Osteocyte (in vitro differentiated cells): Measurements from ENCODE around the gene PHACTR2. TPM values are rescaled to one million over a fixed set of nuclear protein-coding genes. Genes with fewer than 3 reads are reported as not detected.

Source experiments
- DNase-seq: peaks from one replicate; pipeline ENCODE4 v3.0.0; 2021; ENCODE audit warnings: mixed read lengths; ENCODE audit not compliant: unreplicated experiment; ENCODE audit errors: extremely low spot score
- H3K27ac Mint-ChIP-seq: one replicate; pipeline ENCODE4 v1.8.0; 2021; ENCODE audit warnings: mild to moderate bottlenecking, mixed read lengths; ENCODE audit not compliant: unreplicated experiment
- H3K27me3 Mint-ChIP-seq: one replicate; pipeline ENCODE4 v1.8.0; 2021; ENCODE audit warnings: mixed read lengths; ENCODE audit not compliant: unreplicated experiment
- H3K36me3 Mint-ChIP-seq: one replicate; pipeline ENCODE4 v1.8.0; 2021; ENCODE audit warnings: mixed read lengths; ENCODE audit not compliant: unreplicated experiment
- H3K4me1 Mint-ChIP-seq: one replicate; pipeline ENCODE4 v1.8.0; 2021; ENCODE audit warnings: mixed read lengths; ENCODE audit not compliant: unreplicated experiment
- H3K4me3 Mint-ChIP-seq: one replicate; pipeline ENCODE4 v1.8.0; 2021; ENCODE audit warnings: mild to moderate bottlenecking, moderate library complexity, mixed read lengths; ENCODE audit not compliant: unreplicated experiment
- H3K9me3 Mint-ChIP-seq: one replicate; pipeline ENCODE4 v1.8.0; 2021; ENCODE audit warnings: mixed read lengths; ENCODE audit not compliant: unreplicated experiment
- total RNA-seq: library from RNA; stranded (reverse); gene quantifications from 2 replicates; pipeline ENCODE4 v1.2.1, GENCODE V29; 2021
- TF ChIP-seq, protein P1 (sequence below): fragments of 200-600 bp; sonication (generic); IDR thresholded peaks from 2 replicates; pipeline ENCODE4 v1.5.0; 2021; ENCODE audit warnings: antibody characterized with exemption, mild to moderate bottlenecking, moderate library complexity

Gene PHACTR2
- total RNA-seq, 1 donor from 2014 or later, result 312 TPM

DNA sequence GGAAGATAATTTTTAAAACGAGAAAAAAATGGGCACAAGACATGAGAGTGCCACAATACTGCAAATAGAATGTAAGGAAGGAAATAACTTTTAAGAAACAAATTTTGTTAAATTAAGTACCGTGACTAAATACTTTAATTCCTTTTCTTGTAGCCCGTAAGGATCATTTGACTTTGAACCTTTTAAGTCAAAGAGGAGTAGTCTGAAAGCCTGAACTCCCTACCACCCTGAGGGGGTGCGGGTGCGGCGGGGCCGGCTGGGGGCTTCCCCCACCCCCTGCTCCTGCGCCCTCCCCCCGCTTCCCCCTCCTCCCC, 231 bp upstream of the PHACTR2 start:
- Mint-ChIP-seq H3K27ac (peak overlapping the region; percentile 74), H3K4me1 (peaks cover 76% of the 10 kb centered on the region), H3K36me3 (peaks cover 16% of the 10 kb centered on the region)

DNA sequence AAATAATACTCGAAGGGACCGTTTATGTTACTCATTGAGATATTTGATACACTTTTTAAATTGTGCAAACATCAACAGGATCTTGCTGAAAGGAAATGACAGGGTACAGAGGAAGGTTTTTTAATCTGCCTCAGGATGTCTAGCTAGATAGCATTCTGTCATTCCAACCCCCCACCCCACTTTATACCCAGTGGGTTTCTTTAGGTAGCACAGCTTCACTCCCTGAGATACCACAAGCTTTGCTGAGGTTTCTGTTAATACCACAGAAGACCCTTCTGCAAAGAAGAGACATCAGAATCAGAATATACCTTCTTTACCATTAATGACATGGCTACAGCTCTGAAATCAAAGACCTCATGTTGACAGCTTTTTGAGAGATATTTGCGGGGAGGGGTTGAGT, 1.3 kb downstream of the PHACTR2 start:
- H3K9me3 Mint-ChIP-seq, result peaks cover 26% of the 10 kb centered on the region
- peak overlapping the region; percentile 88 for H3K4me3 Mint-ChIP-seq
- peak overlapping the region; percentile 87 for H3K27ac Mint-ChIP-seq
- DNase-seq, result no peak
- no peaks in the 10 kb centered on the region for H3K27me3 Mint-ChIP-seq
- H3K4me1 Mint-ChIP-seq, result peaks cover 68% of the 10 kb centered on the region
- peaks cover 30% of the 10 kb centered on the region for H3K36me3 Mint-ChIP-seq
- TF ChIP-seq, protein P1, sequence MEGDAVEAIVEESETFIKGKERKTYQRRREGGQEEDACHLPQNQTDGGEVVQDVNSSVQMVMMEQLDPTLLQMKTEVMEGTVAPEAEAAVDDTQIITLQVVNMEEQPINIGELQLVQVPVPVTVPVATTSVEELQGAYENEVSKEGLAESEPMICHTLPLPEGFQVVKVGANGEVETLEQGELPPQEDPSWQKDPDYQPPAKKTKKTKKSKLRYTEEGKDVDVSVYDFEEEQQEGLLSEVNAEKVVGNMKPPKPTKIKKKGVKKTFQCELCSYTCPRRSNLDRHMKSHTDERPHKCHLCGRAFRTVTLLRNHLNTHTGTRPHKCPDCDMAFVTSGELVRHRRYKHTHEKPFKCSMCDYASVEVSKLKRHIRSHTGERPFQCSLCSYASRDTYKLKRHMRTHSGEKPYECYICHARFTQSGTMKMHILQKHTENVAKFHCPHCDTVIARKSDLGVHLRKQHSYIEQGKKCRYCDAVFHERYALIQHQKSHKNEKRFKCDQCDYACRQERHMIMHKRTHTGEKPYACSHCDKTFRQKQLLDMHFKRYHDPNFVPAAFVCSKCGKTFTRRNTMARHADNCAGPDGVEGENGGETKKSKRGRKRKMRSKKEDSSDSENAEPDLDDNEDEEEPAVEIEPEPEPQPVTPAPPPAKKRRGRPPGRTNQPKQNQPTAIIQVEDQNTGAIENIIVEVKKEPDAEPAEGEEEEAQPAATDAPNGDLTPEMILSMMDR, result no peak

More for the DNA sequence above, 231 bp upstream of the PHACTR2 start:
- H3K27me3 Mint-ChIP-seq, result no peaks in the 10 kb centered on the region
- TF ChIP-seq, protein P1, result no peak
- no peak for DNase-seq
- H3K9me3 Mint-ChIP-seq, result peaks cover 13% of the 10 kb centered on the region
- peak overlapping the region; percentile 61 for H3K4me3 Mint-ChIP-seq

DNA sequence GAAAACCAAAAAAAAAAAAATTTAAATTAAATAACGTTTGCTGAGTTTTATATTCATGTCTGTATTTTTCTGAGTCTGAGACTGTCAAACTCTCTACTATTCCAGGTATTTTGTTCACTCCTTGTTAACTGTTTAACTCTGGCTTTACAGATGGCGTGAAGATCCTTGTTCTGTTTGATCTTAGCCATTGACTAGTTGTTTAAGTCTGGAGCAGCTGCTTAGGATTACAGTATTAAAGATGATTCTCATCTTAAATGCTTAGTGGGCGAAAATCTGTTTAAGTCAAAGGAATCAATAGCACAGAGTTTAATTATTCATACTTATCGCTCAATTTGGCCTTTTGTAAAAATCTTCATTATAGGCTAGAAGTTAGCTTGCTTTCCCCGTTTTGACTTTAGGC, 2.4 kb downstream of the PHACTR2 start:
- Mint-ChIP-seq H3K36me3 (peaks cover 35% of the 10 kb centered on the region), H3K4me3 (peak overlapping the region; percentile 88), H3K27ac (peak overlapping the region; percentile 87), H3K27me3 (no peaks in the 10 kb centered on the region), H3K9me3 (peaks cover 30% of the 10 kb centered on the region), H3K4me1 (peaks cover 62% of the 10 kb centered on the region)
- DNase-seq, result no peak
- TF ChIP-seq, protein P1, result no peak

DNA sequence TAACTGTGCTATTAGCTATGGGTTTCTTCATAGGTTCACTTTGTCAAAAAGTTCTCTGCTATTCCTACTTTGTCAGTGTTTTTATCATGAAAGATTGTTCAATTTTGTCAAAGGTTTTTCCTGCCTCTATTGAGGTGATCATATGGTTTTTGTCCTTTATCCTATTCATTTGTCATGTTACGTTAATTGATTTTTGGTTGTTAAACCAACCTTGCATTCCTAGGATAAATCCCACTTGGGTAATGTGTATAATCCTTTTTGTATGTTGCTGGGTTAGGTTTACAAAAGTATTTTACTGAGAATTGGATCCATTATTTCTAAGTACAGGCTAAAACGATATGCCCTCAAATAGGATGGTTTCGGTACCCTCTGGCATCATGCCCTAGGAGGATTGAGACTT, 5.0 kb downstream of the PHACTR2 start:
- Mint-ChIP-seq H3K9me3 (peaks cover 30% of the 10 kb centered on the region), H3K27ac (no peak overlapping the region), H3K4me1 (peaks cover 64% of the 10 kb centered on the region), H3K4me3 (peak overlapping the region; percentile 32), H3K27me3 (no peaks in the 10 kb centered on the region), H3K36me3 (peaks cover 35% of the 10 kb centered on the region)
- TF ChIP-seq, protein P1, result no peak
- no peak for DNase-seq

DNA sequence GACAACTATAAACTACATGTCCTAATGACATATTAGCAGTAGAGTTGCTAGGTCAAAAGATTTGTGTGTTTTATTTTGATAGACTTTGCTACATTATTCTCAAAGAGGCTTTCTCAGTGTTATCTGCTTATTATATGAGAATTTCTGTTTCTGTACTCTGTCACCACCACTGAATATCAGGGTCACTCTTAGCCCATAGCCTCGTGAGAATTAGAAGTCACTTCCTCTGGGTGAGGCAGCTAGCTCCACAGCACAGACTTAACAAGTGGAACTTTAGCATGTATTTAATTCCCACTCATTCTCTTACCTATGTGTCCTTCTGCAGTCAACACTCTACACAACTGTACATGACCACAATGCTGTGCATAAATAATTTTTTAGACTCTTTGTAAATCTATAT, 6.7 kb downstream of the PHACTR2 start:
- Mint-ChIP-seq H3K4me1 (peaks cover 79% of the 10 kb centered on the region), H3K9me3 (peaks cover 30% of the 10 kb centered on the region), H3K27me3 (no peaks in the 10 kb centered on the region), H3K4me3 (no peak overlapping the region), H3K36me3 (peaks cover 46% of the 10 kb centered on the region), H3K27ac (no peak overlapping the region)
- TF ChIP-seq, protein P1, result no peak
- no peak for DNase-seq
